ENCODE measurements around the gene OR51D1. TPM values are rescaled to one million over a fixed set of nuclear protein-coding genes. Genes with fewer than 3 reads are reported as not detected.

OR51D1 gene
- total RNA-seq, 1 experiment from 2014 or later: not detected

- Histone ChIP-seq H3K4me2 (ENCODE audit: low read depth, low read length, poor library complexity, severe bottlenecking) (no peak overlapping the region), H3K4me1 (ENCODE audit: low read length) (no peaks in the 10 kb centered on the region), H2AFZ (ENCODE audit: low read length) (no peak overlapping the region), H3K9me2 (replicated peaks; ENCODE audit: insufficient read depth, low read length) (no peaks in the 10 kb centered on the region), H3K4me3 (ENCODE audit: low read length) (no peak overlapping the region), H3K9ac (ENCODE audit: low read length) (no peak overlapping the region), H3K79me2 (ENCODE audit: low read length) (no peaks in the 10 kb centered on the region), H3K9me3 (ENCODE audit: low read length) (no peaks in the 10 kb centered on the region), H3K36me3 (ENCODE audit: insufficient read depth, low read length) (no peaks in the 10 kb centered on the region), H3K27me3 (ENCODE audit: low read length) (no peaks in the 10 kb centered on the region), H4K20me1 (ENCODE audit: insufficient read depth, low read depth, low read length) (no peaks in the 10 kb centered on the region), H3K27ac (ENCODE audit: low read length) (no peak overlapping the region)
- DNase-seq: no peak
These were observed 21.6 kb downstream of the OR51D1 start for GRCh38 chr11:4658629-4659445.

- DNase-seq: no peak
- Histone ChIP-seq H3K9me2 (replicated peaks; ENCODE audit: insufficient read depth, low read length) (no peaks in the 10 kb centered on the region), H3K4me1 (ENCODE audit: low read length) (no peaks in the 10 kb centered on the region), H3K27me3 (ENCODE audit: low read length) (no peaks in the 10 kb centered on the region), H3K4me2 (ENCODE audit: low read depth, low read length, poor library complexity, severe bottlenecking) (no peak overlapping the region), H3K4me3 (ENCODE audit: low read length) (no peak overlapping the region), H3K79me2 (ENCODE audit: low read length) (no peaks in the 10 kb centered on the region), H3K9ac (ENCODE audit: low read length) (no peak overlapping the region), H3K27ac (ENCODE audit: low read length) (no peak overlapping the region), H2AFZ (ENCODE audit: low read length) (no peak overlapping the region), H3K9me3 (ENCODE audit: low read length) (no peaks in the 10 kb centered on the region), H4K20me1 (ENCODE audit: insufficient read depth, low read depth, low read length) (no peaks in the 10 kb centered on the region), H3K36me3 (ENCODE audit: insufficient read depth, low read length) (no peaks in the 10 kb centered on the region)
These were observed 25.6 kb downstream of the OR51D1 start for GRCh38 chr11:4662876-4663275.

GRCh38 chr11:4664183-4664582 is 26.9 kb downstream of the OR51D1 start:
- no peaks in the 10 kb centered on the region for H3K79me2 ChIP-seq (ENCODE audit: low read length)
- DNase-seq: no peak
- H3K9me3 ChIP-seq (ENCODE audit: low read length): no peaks in the 10 kb centered on the region
- no peak overlapping the region for H3K27ac ChIP-seq (ENCODE audit: low read length)
- no peaks in the 10 kb centered on the region for H3K4me1 ChIP-seq (ENCODE audit: low read length)
- H3K36me3 ChIP-seq (ENCODE audit: insufficient read depth, low read length): no peaks in the 10 kb centered on the region
- no peak overlapping the region for H3K4me2 ChIP-seq (ENCODE audit: low read depth, low read length, poor library complexity, severe bottlenecking)
- H3K9ac ChIP-seq (ENCODE audit: low read length): no peak overlapping the region
- H4K20me1 ChIP-seq (ENCODE audit: insufficient read depth, low read depth, low read length): no peaks in the 10 kb centered on the region
- H3K27me3 ChIP-seq (ENCODE audit: low read length): no peaks in the 10 kb centered on the region
- H2AFZ ChIP-seq (ENCODE audit: low read length): no peak overlapping the region
- no peaks in the 10 kb centered on the region for H3K9me2 ChIP-seq (replicated peaks; ENCODE audit: insufficient read depth, low read length)
- no peak overlapping the region for H3K4me3 ChIP-seq (ENCODE audit: low read length)

GRCh38 chr11:4664786-4665185 is 27.5 kb downstream of the OR51D1 start:
- H3K9me2 ChIP-seq (replicated peaks; ENCODE audit: insufficient read depth, low read length): no peaks in the 10 kb centered on the region
- H3K9ac ChIP-seq (ENCODE audit: low read length): no peak overlapping the region
- no peaks in the 10 kb centered on the region for H4K20me1 ChIP-seq (ENCODE audit: insufficient read depth, low read depth, low read length)
- no peak for DNase-seq
- H3K4me2 ChIP-seq (ENCODE audit: low read depth, low read length, poor library complexity, severe bottlenecking): no peak overlapping the region
- no peaks in the 10 kb centered on the region for H3K27me3 ChIP-seq (ENCODE audit: low read length)
- no peaks in the 10 kb centered on the region for H3K9me3 ChIP-seq (ENCODE audit: low read length)
- no peak overlapping the region for H2AFZ ChIP-seq (ENCODE audit: low read length)
- no peak overlapping the region for H3K27ac ChIP-seq (ENCODE audit: low read length)
- no peaks in the 10 kb centered on the region for H3K4me1 ChIP-seq (ENCODE audit: low read length)
- H3K79me2 ChIP-seq (ENCODE audit: low read length): no peaks in the 10 kb centered on the region
- no peaks in the 10 kb centered on the region for H3K36me3 ChIP-seq (ENCODE audit: insufficient read depth, low read length)
- no peak overlapping the region for H3K4me3 ChIP-seq (ENCODE audit: low read length)

- Histone ChIP-seq H3K27ac (ENCODE audit: low read length) (no peak overlapping the region), H3K9ac (ENCODE audit: low read length) (no peak overlapping the region), H4K20me1 (ENCODE audit: insufficient read depth, low read depth, low read length) (no peaks in the 10 kb centered on the region), H3K27me3 (ENCODE audit: low read length) (no peaks in the 10 kb centered on the region), H3K79me2 (ENCODE audit: low read length) (no peaks in the 10 kb centered on the region), H3K4me1 (ENCODE audit: low read length) (no peaks in the 10 kb centered on the region), H3K4me3 (ENCODE audit: low read length) (no peak overlapping the region), H2AFZ (ENCODE audit: low read length) (no peak overlapping the region), H3K4me2 (ENCODE audit: low read depth, low read length, poor library complexity, severe bottlenecking) (no peak overlapping the region), H3K9me2 (replicated peaks; ENCODE audit: insufficient read depth, low read length) (no peaks in the 10 kb centered on the region), H3K9me3 (ENCODE audit: low read length) (no peaks in the 10 kb centered on the region), H3K36me3 (ENCODE audit: insufficient read depth, low read length) (no peaks in the 10 kb centered on the region)
- DNase-seq: no peak
These were observed 28.1 kb downstream of the OR51D1 start for GRCh38 chr11:4665424-4665823.

GRCh38 chr11:4671741-4672140 is 34.5 kb downstream of the OR51D1 start:
- no peak overlapping the region for H3K9ac ChIP-seq (ENCODE audit: low read length)
- no peaks in the 10 kb centered on the region for H3K27me3 ChIP-seq (ENCODE audit: low read length)
- H3K4me2 ChIP-seq (ENCODE audit: low read depth, low read length, poor library complexity, severe bottlenecking): no peak overlapping the region
- H3K9me3 ChIP-seq (ENCODE audit: low read length): no peaks in the 10 kb centered on the region
- no peaks in the 10 kb centered on the region for H3K4me1 ChIP-seq (ENCODE audit: low read length)
- no peak overlapping the region for H2AFZ ChIP-seq (ENCODE audit: low read length)
- H3K79me2 ChIP-seq (ENCODE audit: low read length): no peaks in the 10 kb centered on the region
- H3K9me2 ChIP-seq (replicated peaks; ENCODE audit: insufficient read depth, low read length): no peaks in the 10 kb centered on the region
- H3K36me3 ChIP-seq (ENCODE audit: insufficient read depth, low read length): no peaks in the 10 kb centered on the region
- no peak overlapping the region for H3K27ac ChIP-seq (ENCODE audit: low read length)
- H4K20me1 ChIP-seq (ENCODE audit: insufficient read depth, low read depth, low read length): no peaks in the 10 kb centered on the region
- H3K4me3 ChIP-seq (ENCODE audit: low read length): no peak overlapping the region
- no peak for DNase-seq

- H3K4me3 ChIP-seq (ENCODE audit: low read length): no peak overlapping the region
- H3K36me3 ChIP-seq (ENCODE audit: insufficient read depth, low read length): no peaks in the 10 kb centered on the region
These were observed 35.2 kb downstream of the OR51D1 start for GRCh38 chr11:4672470-4672869.

GRCh38 chr11:4673781-4674180 is 36.5 kb downstream of the OR51D1 start:
- no peaks in the 10 kb centered on the region for H3K9me2 ChIP-seq (replicated peaks; ENCODE audit: insufficient read depth, low read length)
- H3K4me1 ChIP-seq (ENCODE audit: low read length): no peaks in the 10 kb centered on the region
- no peak overlapping the region for H3K4me2 ChIP-seq (ENCODE audit: low read depth, low read length, poor library complexity, severe bottlenecking)
- H3K4me3 ChIP-seq (ENCODE audit: low read length): no peak overlapping the region
- DNase-seq: no peak
- H2AFZ ChIP-seq (ENCODE audit: low read length): no peak overlapping the region
- H3K27ac ChIP-seq (ENCODE audit: low read length): no peak overlapping the region
- no peaks in the 10 kb centered on the region for H4K20me1 ChIP-seq (ENCODE audit: insufficient read depth, low read depth, low read length)
- H3K9ac ChIP-seq (ENCODE audit: low read length): no peak overlapping the region
- no peaks in the 10 kb centered on the region for H3K9me3 ChIP-seq (ENCODE audit: low read length)
- no peaks in the 10 kb centered on the region for H3K27me3 ChIP-seq (ENCODE audit: low read length)
- H3K36me3 ChIP-seq (ENCODE audit: insufficient read depth, low read length): no peaks in the 10 kb centered on the region
- H3K79me2 ChIP-seq (ENCODE audit: low read length): no peaks in the 10 kb centered on the region

More at GRCh38 chr11:4672470-4672869, 35.2 kb downstream of the OR51D1 start:
- Histone ChIP-seq H3K79me2 (ENCODE audit: low read length) (no peaks in the 10 kb centered on the region), H3K9ac (ENCODE audit: low read length) (no peak overlapping the region), H4K20me1 (ENCODE audit: insufficient read depth, low read depth, low read length) (no peaks in the 10 kb centered on the region), H3K27ac (ENCODE audit: low read length) (no peak overlapping the region), H3K9me3 (ENCODE audit: low read length) (no peaks in the 10 kb centered on the region), H3K27me3 (ENCODE audit: low read length) (no peaks in the 10 kb centered on the region), H3K4me1 (ENCODE audit: low read length) (no peaks in the 10 kb centered on the region), H2AFZ (ENCODE audit: low read length) (no peak overlapping the region), H3K4me2 (ENCODE audit: low read depth, low read length, poor library complexity, severe bottlenecking) (no peak overlapping the region), H3K9me2 (replicated peaks; ENCODE audit: insufficient read depth, low read length) (no peaks in the 10 kb centered on the region)
- DNase-seq: no peak

Measured in Karpas-422 (cell line).